Neural cell (in vitro differentiated cells): Measurements from ENCODE around the gene UNC5B. TPM values are rescaled to one million over a fixed set of nuclear protein-coding genes. Genes with fewer than 3 reads are reported as not detected.

Source experiments
- H2AFZ ChIP-seq: fragments of 200-600, 300-800 bp; sonication (generic), shearing (Covaris generic); 2 replicates; pipeline ENCODE4 v1.6.0; 2014; ENCODE audit warnings: low read depth, mild to moderate bottlenecking, antibody characterized with exemption, low read length, moderate library complexity
- H3F3A ChIP-seq: fragments of 200-600 bp; shearing (Covaris generic); 2 replicates; pipeline ENCODE4 v1.6.1; 2016; ENCODE audit warnings: mild to moderate bottlenecking, moderate library complexity, mixed read lengths, antibody characterized with exemption, low read length; ENCODE audit not compliant: insufficient read depth, poor library complexity, severe bottlenecking
- H3K27ac ChIP-seq: fragments of 200-600, 300-800 bp; sonication (generic), shearing (Covaris generic); 2 replicates; pipeline ENCODE4 v1.5.1; 2014; ENCODE audit warnings: mild to moderate bottlenecking, low read length, moderate library complexity
- H3K27me3 ChIP-seq: fragments of 300-800, 200-600 bp; sonication (generic), shearing (Covaris generic); 2 replicates; pipeline ENCODE4 v1.6.0; 2014; ENCODE audit warnings: mild to moderate bottlenecking, low read depth, low read length, moderate library complexity; ENCODE audit not compliant: insufficient read depth
- H3K36me3 ChIP-seq: fragments of 300-800, 200-600 bp; sonication (generic), shearing (Covaris generic); 2 replicates; pipeline ENCODE4 v1.5.1; 2014; ENCODE audit warnings: mild to moderate bottlenecking, antibody characterized with exemption, low read length, moderate library complexity; ENCODE audit not compliant: insufficient read depth
- H3K4me2 ChIP-seq: fragments of 300-800, 200-600 bp; sonication (generic), shearing (Covaris generic); 2 replicates; pipeline ENCODE4 v1.6.0; 2014; ENCODE audit warnings: mild to moderate bottlenecking, low read length
- H3K4me3 ChIP-seq: fragments of 300-800, 200-600 bp; sonication (generic), shearing (Covaris generic); 2 replicates; pipeline ENCODE4 v1.5.1; 2014; ENCODE audit warnings: mild to moderate bottlenecking, low read length, moderate library complexity
- H3K79me2 ChIP-seq: fragments of 200-600 bp; shearing (Covaris generic); replicated peaks from 2 replicates; pipeline ENCODE4 v1.6.0; 2014; ENCODE audit warnings: mild to moderate bottlenecking, low read length, moderate library complexity; ENCODE audit not compliant: insufficient read depth
- H3K9ac ChIP-seq: fragments of 300-800, 200-600 bp; sonication (generic), shearing (Covaris generic); 2 replicates; pipeline ENCODE4 v1.6.1; 2016; ENCODE audit warnings: mild to moderate bottlenecking, low read length, mixed read lengths
- H3K9me2 ChIP-seq: fragments of 200-600 bp; shearing (Covaris generic); 2 replicates; pipeline ENCODE4 v1.6.1; 2016; ENCODE audit warnings: mild to moderate bottlenecking, low read length, mixed read lengths; ENCODE audit not compliant: insufficient read depth
- H3K9me3 ChIP-seq: fragments of 200-600, 300-800 bp; sonication (generic), shearing (Covaris generic); 2 replicates; pipeline ENCODE4 v1.6.1; 2016; ENCODE audit warnings: mild to moderate bottlenecking, mixed run types, low read length, moderate library complexity, mixed read lengths
- H4K20me1 ChIP-seq: fragments of 200-600 bp; shearing (Covaris generic); 2 replicates; pipeline ENCODE4 v1.6.1; 2016; ENCODE audit warnings: mild to moderate bottlenecking, mixed run types; ENCODE audit not compliant: insufficient read depth
- EP300 ChIP-seq: fragments of 450-650 bp; conservative IDR thresholded peaks from 2 replicates; pipeline ENCODE4 v1.6.1; 2014; ENCODE audit warnings: antibody characterized with exemption, mild to moderate bottlenecking, moderate library complexity; ENCODE audit not compliant: poor library complexity, severe bottlenecking
- EZH2 ChIP-seq: fragments of 200-600, 300-800 bp; shearing (Covaris generic), sonication (generic); IDR thresholded peaks from 2 replicates; pipeline ENCODE4 v1.6.1; 2014; ENCODE audit warnings: antibody characterized with exemption, low read length, borderline replicate concordance, mild to moderate bottlenecking; ENCODE audit not compliant: insufficient read depth, poor library complexity, severe bottlenecking
- MXI1 ChIP-seq: fragments of 450-650 bp; conservative IDR thresholded peaks from 2 replicates; pipeline ENCODE4 v1.6.1; 2014; ENCODE audit warnings: antibody characterized with exemption, mild to moderate bottlenecking; ENCODE audit not compliant: poor library complexity, severe bottlenecking
- POLR2AphosphoS5 ChIP-seq: IDR thresholded peaks from 2 replicates; pipeline ENCODE4 v1.6.1; 2012
- RAD21 ChIP-seq: fragments of 450-650 bp; conservative IDR thresholded peaks from 2 replicates; pipeline ENCODE4 v1.6.1; 2014; ENCODE audit warnings: antibody characterized with exemption, mild to moderate bottlenecking, moderate library complexity
- SMC3 ChIP-seq: fragments of 450-650 bp; conservative IDR thresholded peaks from 2 replicates; pipeline ENCODE4 v1.6.1; 2014; ENCODE audit warnings: antibody characterized with exemption, mild to moderate bottlenecking, moderate library complexity; ENCODE audit not compliant: poor library complexity
- TAF1 ChIP-seq: IDR thresholded peaks from 2 replicates; pipeline ENCODE4 v1.6.1; 2012; ENCODE audit warnings: low read depth
- polyA plus RNA-seq: library from polyadenylated mRNA; depleted of rRNA; stranded (reverse); fragments of >200 nt; gene quantifications from 2 replicates; pipeline ENCODE4 v1.2.3, GENCODE V29; 2014
- TF ChIP-seq, protein P1 (sequence below): IDR thresholded peaks from 2 replicates; pipeline ENCODE4 v1.6.1; 2012; ENCODE audit warnings: borderline replicate concordance
- TF ChIP-seq, protein P2 (sequence below): fragments of 450-650 bp; IDR thresholded peaks from 2 replicates; pipeline ENCODE4 v1.5.1; 2014; ENCODE audit warnings: antibody characterized with exemption, mild to moderate bottlenecking, moderate library complexity; ENCODE audit not compliant: poor library complexity, severe bottlenecking

Gene UNC5B
- polyA plus RNA-seq, 1 donor from 2014 or later: 2.0 TPM

DNA sequence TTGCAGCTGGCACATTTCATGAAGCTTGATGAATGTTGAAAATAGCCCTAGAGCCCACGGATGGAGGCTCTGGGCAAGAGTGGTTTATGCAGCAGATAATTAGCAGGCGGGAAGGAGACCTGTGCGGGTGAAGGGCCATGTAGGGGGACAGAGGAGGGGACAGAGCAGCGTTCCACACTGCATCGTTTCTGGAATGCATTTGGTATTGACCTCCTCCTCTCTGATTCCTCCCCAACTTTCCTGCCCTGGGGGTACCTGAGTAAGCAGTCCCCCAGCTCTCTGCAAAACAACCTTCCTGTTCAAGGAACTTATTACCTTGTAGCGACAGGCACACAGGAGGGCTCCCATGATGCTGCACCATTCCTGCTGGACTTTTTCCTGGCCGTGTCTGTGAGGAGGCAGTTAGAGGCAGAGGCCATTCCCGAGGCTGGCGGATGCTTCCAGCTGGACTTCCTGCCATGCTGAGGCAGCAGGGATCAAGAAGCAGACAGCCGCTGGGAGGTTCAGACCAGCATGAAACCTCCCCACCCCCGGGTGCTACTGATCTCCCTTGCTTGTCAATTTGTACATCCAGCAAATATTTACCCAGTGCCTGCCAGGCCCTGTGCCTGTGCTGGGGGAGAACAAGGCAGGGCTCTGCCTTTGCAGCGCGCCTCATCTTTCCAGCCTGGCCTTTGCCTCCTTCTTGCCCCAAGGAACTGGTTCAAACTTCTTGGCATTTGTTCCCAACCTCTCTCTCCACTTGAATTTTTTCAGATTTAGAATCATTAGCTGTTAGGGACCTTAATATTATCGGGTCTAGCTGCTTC is 135.4 kb downstream of the UNC5B start:
- no peak overlapping the region for H2AFZ ChIP-seq
- H3F3A ChIP-seq: no peaks in the 10 kb centered on the region
- no peaks in the 10 kb centered on the region for H3K9me3 ChIP-seq
- TF ChIP-seq RAD21: no peak
- no peak for TF ChIP-seq MXI1
- TF ChIP-seq, protein P1, sequence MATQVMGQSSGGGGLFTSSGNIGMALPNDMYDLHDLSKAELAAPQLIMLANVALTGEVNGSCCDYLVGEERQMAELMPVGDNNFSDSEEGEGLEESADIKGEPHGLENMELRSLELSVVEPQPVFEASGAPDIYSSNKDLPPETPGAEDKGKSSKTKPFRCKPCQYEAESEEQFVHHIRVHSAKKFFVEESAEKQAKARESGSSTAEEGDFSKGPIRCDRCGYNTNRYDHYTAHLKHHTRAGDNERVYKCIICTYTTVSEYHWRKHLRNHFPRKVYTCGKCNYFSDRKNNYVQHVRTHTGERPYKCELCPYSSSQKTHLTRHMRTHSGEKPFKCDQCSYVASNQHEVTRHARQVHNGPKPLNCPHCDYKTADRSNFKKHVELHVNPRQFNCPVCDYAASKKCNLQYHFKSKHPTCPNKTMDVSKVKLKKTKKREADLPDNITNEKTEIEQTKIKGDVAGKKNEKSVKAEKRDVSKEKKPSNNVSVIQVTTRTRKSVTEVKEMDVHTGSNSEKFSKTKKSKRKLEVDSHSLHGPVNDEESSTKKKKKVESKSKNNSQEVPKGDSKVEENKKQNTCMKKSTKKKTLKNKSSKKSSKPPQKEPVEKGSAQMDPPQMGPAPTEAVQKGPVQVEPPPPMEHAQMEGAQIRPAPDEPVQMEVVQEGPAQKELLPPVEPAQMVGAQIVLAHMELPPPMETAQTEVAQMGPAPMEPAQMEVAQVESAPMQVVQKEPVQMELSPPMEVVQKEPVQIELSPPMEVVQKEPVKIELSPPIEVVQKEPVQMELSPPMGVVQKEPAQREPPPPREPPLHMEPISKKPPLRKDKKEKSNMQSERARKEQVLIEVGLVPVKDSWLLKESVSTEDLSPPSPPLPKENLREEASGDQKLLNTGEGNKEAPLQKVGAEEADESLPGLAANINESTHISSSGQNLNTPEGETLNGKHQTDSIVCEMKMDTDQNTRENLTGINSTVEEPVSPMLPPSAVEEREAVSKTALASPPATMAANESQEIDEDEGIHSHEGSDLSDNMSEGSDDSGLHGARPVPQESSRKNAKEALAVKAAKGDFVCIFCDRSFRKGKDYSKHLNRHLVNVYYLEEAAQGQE: no peak
- no peak for TF ChIP-seq EP300
- TF ChIP-seq, protein P2, sequence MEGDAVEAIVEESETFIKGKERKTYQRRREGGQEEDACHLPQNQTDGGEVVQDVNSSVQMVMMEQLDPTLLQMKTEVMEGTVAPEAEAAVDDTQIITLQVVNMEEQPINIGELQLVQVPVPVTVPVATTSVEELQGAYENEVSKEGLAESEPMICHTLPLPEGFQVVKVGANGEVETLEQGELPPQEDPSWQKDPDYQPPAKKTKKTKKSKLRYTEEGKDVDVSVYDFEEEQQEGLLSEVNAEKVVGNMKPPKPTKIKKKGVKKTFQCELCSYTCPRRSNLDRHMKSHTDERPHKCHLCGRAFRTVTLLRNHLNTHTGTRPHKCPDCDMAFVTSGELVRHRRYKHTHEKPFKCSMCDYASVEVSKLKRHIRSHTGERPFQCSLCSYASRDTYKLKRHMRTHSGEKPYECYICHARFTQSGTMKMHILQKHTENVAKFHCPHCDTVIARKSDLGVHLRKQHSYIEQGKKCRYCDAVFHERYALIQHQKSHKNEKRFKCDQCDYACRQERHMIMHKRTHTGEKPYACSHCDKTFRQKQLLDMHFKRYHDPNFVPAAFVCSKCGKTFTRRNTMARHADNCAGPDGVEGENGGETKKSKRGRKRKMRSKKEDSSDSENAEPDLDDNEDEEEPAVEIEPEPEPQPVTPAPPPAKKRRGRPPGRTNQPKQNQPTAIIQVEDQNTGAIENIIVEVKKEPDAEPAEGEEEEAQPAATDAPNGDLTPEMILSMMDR: no peak
- TF ChIP-seq TAF1: no peak
- TF ChIP-seq SMC3: no peak
- no peak for TF ChIP-seq EZH2
- no peak for TF ChIP-seq POLR2AphosphoS5
- no peak overlapping the region for H3K27ac ChIP-seq
- H3K79me2 ChIP-seq: no peaks in the 10 kb centered on the region
- no peak overlapping the region for H3K4me2 ChIP-seq
- H3K4me3 ChIP-seq: no peak overlapping the region
- no peak overlapping the region for H3K9ac ChIP-seq
- H3K27me3 ChIP-seq: no peaks in the 10 kb centered on the region
- no peaks in the 10 kb centered on the region for H3K9me2 ChIP-seq
- no peaks in the 10 kb centered on the region for H4K20me1 ChIP-seq
- H3K36me3 ChIP-seq: no peaks in the 10 kb centered on the region

DNA sequence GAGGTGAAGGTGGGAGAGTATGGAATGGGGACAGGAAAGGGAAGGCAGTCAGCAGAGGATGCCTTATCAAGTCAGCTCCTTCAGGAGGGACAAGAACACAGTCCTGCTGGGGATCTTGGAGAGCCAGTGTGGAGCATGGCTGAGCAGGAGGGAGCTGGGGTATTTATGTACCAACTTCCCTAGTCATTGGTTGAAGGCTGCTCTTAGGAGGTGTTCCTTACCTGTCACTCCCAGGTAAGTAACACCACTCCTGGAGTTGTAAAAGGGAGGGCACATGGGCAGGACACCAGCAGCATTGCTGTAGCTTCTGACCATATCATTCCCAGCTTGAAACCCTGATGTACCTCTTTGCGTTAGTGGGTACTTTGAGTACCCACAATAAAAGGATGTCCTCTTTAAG is 136.5 kb downstream of the UNC5B start:
- Histone ChIP-seq H3K27me3 (no peaks in the 10 kb centered on the region), H3K27ac (no peak overlapping the region), H4K20me1 (no peaks in the 10 kb centered on the region), H3K9me3 (no peaks in the 10 kb centered on the region), H2AFZ (no peak overlapping the region), H3K9me2 (no peaks in the 10 kb centered on the region), H3K4me3 (no peak overlapping the region), H3K4me2 (no peak overlapping the region), H3F3A (no peaks in the 10 kb centered on the region), H3K79me2 (no peaks in the 10 kb centered on the region), H3K36me3 (no peaks in the 10 kb centered on the region), H3K9ac (no peak overlapping the region)
- TF ChIP-seq EZH2 (no peak), TAF1 (no peak), MXI1 (no peak), POLR2AphosphoS5 (no peak), SMC3 (no peak), EP300 (no peak), RAD21 (no peak)
- TF ChIP-seq, protein P2: no peak
- TF ChIP-seq, protein P1: no peak
